Measurements from ENCODE around the gene TNNC2. TPM values are rescaled to one million over a fixed set of nuclear protein-coding genes. Genes with fewer than 3 reads are reported as not detected.

TNNC2 gene
- total and polyA plus RNA-seq, 2 of the 13 experiments (the other 11 are each of a cell fraction or from before 2014, with no cell fraction given) = 1.8 to 4.7 TPM

DNA sequence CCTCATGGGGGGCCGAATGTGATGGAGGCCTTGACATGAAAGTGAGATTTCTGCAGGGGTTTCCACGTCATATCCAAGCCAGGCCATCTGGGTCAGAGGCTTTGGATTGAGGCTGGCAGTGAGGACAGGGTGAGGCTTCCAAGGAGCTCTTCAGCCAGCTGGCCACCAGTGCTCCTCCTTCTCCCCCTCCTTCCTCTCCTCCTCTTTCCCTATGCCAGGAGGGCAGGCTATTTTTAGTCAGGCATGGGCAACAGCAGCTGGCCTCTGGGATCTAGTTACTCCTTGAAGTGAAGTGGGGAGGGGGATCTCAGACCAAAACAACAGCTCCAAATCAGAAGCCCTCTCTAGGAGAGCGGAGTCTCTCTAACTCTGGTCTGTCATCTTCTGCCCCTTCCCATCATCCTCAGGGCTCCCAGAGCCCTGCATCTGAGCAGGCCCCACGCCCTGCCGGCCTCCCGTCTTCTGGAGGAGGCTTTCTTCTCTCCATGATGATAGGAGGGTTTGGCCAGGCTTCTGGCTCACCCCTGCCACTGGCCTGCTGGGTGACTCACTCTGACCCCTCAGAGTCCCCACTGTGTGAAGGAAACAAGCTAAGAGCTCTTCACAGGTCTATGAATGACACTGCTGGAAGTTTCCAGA, 612 bp downstream of the TNNC2 start (continued):
- TF ChIP-seq, protein P1, sequence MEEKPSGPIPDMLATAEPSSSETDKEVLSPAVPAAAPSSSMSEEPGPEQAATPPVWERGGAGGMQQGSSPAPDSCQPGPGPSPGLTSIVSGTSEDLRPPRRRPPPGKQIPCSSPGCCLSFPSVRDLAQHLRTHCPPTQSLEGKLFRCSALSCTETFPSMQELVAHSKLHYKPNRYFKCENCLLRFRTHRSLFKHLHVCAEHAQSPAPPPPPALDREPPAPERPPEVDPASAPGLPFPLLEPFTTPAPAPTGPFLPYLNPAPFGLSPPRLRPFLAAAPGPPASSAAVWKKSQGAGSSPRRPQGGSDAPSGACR (CRISPR knock-in tag; IDR thresholded peaks at IDR 0.05) = no peak
- no peak for TF ChIP-seq CC2D1A (CRISPR knock-in tag; IDR thresholded peaks at IDR 0.05)
- no peak for TF ChIP-seq KDM6A (CRISPR knock-in tag; IDR thresholded peaks at IDR 0.05; ENCODE audit: low read depth)
- TF ChIP-seq ZNF430 (CRISPR knock-in tag; IDR thresholded peaks at IDR 0.05) = no peak
- TF ChIP-seq, protein P2, sequence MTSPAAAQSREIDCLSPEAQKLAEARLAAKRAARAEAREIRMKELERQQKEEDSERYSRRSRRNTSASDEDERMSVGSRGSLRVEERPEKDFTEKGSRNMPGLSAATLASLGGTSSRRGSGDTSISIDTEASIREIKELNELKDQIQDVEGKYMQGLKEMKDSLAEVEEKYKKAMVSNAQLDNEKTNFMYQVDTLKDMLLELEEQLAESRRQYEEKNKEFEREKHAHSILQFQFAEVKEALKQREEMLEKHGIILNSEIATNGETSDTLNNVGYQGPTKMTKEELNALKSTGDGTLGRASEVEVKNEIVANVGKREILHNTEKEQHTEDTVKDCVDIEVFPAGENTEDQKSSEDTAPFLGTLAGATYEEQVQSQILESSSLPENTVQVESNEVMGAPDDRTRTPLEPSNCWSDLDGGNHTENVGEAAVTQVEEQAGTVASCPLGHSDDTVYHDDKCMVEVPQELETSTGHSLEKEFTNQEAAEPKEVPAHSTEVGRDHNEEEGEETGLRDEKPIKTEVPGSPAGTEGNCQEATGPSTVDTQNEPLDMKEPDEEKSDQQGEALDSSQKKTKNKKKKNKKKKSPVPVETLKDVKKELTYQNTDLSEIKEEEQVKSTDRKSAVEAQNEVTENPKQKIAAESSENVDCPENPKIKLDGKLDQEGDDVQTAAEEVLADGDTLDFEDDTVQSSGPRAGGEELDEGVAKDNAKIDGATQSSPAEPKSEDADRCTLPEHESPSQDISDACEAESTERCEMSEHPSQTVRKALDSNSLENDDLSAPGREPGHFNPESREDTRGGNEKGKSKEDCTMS (CRISPR knock-in tag; conservative IDR thresholded peaks at IDR 0.05) = no peak
- TF ChIP-seq RAD51 (IDR thresholded peaks at IDR 0.05; ENCODE audit: borderline replicate concordance) = no peak
- TF ChIP-seq, protein P3, sequence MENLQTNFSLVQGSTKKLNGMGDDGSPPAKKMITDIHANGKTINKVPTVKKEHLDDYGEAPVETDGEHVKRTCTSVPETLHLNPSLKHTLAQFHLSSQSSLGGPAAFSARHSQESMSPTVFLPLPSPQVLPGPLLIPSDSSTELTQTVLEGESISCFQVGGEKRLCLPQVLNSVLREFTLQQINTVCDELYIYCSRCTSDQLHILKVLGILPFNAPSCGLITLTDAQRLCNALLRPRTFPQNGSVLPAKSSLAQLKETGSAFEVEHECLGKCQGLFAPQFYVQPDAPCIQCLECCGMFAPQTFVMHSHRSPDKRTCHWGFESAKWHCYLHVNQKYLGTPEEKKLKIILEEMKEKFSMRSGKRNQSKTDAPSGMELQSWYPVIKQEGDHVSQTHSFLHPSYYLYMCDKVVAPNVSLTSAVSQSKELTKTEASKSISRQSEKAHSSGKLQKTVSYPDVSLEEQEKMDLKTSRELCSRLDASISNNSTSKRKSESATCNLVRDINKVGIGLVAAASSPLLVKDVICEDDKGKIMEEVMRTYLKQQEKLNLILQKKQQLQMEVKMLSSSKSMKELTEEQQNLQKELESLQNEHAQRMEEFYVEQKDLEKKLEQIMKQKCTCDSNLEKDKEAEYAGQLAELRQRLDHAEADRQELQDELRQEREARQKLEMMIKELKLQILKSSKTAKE (CRISPR knock-in tag; IDR thresholded peaks at IDR 0.05; ENCODE audit: borderline replicate concordance) = no peak
- TF ChIP-seq, protein P4, sequence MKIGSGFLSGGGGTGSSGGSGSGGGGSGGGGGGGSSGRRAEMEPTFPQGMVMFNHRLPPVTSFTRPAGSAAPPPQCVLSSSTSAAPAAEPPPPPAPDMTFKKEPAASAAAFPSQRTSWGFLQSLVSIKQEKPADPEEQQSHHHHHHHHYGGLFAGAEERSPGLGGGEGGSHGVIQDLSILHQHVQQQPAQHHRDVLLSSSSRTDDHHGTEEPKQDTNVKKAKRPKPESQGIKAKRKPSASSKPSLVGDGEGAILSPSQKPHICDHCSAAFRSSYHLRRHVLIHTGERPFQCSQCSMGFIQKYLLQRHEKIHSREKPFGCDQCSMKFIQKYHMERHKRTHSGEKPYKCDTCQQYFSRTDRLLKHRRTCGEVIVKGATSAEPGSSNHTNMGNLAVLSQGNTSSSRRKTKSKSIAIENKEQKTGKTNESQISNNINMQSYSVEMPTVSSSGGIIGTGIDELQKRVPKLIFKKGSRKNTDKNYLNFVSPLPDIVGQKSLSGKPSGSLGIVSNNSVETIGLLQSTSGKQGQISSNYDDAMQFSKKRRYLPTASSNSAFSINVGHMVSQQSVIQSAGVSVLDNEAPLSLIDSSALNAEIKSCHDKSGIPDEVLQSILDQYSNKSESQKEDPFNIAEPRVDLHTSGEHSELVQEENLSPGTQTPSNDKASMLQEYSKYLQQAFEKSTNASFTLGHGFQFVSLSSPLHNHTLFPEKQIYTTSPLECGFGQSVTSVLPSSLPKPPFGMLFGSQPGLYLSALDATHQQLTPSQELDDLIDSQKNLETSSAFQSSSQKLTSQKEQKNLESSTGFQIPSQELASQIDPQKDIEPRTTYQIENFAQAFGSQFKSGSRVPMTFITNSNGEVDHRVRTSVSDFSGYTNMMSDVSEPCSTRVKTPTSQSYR (CRISPR knock-in tag; IDR thresholded peaks at IDR 0.05; ENCODE audit: borderline replicate concordance) = no peak
- no peak for TF ChIP-seq GATA4 (IDR thresholded peaks at IDR 0.05; ENCODE audit: borderline replicate concordance, low read depth)
- TF ChIP-seq, protein P5, sequence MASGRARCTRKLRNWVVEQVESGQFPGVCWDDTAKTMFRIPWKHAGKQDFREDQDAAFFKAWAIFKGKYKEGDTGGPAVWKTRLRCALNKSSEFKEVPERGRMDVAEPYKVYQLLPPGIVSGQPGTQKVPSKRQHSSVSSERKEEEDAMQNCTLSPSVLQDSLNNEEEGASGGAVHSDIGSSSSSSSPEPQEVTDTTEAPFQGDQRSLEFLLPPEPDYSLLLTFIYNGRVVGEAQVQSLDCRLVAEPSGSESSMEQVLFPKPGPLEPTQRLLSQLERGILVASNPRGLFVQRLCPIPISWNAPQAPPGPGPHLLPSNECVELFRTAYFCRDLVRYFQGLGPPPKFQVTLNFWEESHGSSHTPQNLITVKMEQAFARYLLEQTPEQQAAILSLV (CRISPR knock-in tag; IDR thresholded peaks at IDR 0.05; ENCODE audit: borderline replicate concordance) = 0 out of 2 replicates have a peak, but pooled peaks have one; percentile 45
- no peak for TF ChIP-seq PAWR (CRISPR knock-in tag; IDR thresholded peaks at IDR 0.05; ENCODE audit: borderline replicate concordance)
- 0 out of 2 replicates have a peak, but pooled peaks have one; percentile 35 for TF ChIP-seq SAP130 (CRISPR knock-in tag; IDR thresholded peaks at IDR 0.05; ENCODE audit: low read depth)
- TF ChIP-seq, protein P6, sequence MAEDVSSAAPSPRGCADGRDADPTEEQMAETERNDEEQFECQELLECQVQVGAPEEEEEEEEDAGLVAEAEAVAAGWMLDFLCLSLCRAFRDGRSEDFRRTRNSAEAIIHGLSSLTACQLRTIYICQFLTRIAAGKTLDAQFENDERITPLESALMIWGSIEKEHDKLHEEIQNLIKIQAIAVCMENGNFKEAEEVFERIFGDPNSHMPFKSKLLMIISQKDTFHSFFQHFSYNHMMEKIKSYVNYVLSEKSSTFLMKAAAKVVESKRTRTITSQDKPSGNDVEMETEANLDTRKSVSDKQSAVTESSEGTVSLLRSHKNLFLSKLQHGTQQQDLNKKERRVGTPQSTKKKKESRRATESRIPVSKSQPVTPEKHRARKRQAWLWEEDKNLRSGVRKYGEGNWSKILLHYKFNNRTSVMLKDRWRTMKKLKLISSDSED (CRISPR knock-in tag; IDR thresholded peaks at IDR 0.05) = no peak
- TF ChIP-seq, protein P7, sequence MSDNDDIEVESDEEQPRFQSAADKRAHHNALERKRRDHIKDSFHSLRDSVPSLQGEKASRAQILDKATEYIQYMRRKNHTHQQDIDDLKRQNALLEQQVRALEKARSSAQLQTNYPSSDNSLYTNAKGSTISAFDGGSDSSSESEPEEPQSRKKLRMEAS (IDR thresholded peaks at IDR 0.05) = 0 out of 2 replicates have a peak, but pooled peaks have one; percentile 10
- TF ChIP-seq ZNF841 (CRISPR knock-in tag; IDR thresholded peaks at IDR 0.05; ENCODE audit: borderline replicate concordance) = no peak
- no peak for TF ChIP-seq ZNF703 (CRISPR knock-in tag; IDR thresholded peaks at IDR 0.05; ENCODE audit: borderline replicate concordance)
- TF ChIP-seq KLF6 (CRISPR knock-in tag; IDR thresholded peaks at IDR 0.05) = 0 out of 2 replicates have a peak, but pooled peaks have one; percentile 55
- TF ChIP-seq ZBTB7B (CRISPR knock-in tag; IDR thresholded peaks at IDR 0.05) = no peak
- TF ChIP-seq NR2F2 (IDR thresholded peaks at IDR 0.05; ENCODE audit: borderline replicate concordance, low read depth) = no peak
